ENCODE measurements around the gene CTSK.

- TF ChIP-seq EZH2 (IDR thresholded peaks at IDR 0.05; ENCODE audit: low read length, unreplicated experiment) (no peak), CTCF (conservative IDR thresholded peaks at IDR 0.05; ENCODE audit: low read depth, low read length) (no peak), EZH2phosphoT487 (IDR thresholded peaks at IDR 0.05; ENCODE audit: borderline replicate concordance, low read length) (no peak)
Observed at GRCh38 chr1:150842964-150843363, 34.9 kb upstream of the CTSK start.
